H9 (cell line): ENCODE measurements around the gene TSFM. TPM values are rescaled to one million over a fixed set of nuclear protein-coding genes. Genes with fewer than 3 reads are reported as not detected.

Experiments
- DNase-seq: peaks from one replicate; pipeline ENCODE4 v3.0.0-alpha.2; 2017
- H2AFZ ChIP-seq: one replicate; pipeline ENCODE4 v1.6.1; 2013; ENCODE audit warnings: mild to moderate bottlenecking, low read length, control low read depth, moderate library complexity
- H2AK5ac ChIP-seq: 2 replicates; pipeline ENCODE4 v1.6.1; 2013; ENCODE audit warnings: low read length, control low read depth, mixed read lengths; ENCODE audit not compliant: insufficient read length
- H2BK120ac ChIP-seq: one replicate; pipeline ENCODE4 v1.6.1; 2013; ENCODE audit warnings: low read depth, mild to moderate bottlenecking, low read length, control low read depth, inconsistent platforms; ENCODE audit not compliant: poor library complexity, severe bottlenecking
- H2BK12ac ChIP-seq: 2 replicates; pipeline ENCODE4 v1.6.1; 2013; ENCODE audit warnings: low read length, control low read depth, mixed read lengths, low read depth; ENCODE audit not compliant: insufficient read length
- H2BK15ac ChIP-seq: 2 replicates; pipeline ENCODE4 v1.6.1; 2013; ENCODE audit warnings: low read depth, low read length, control low read depth
- H2BK20ac ChIP-seq: one replicate; pipeline ENCODE4 v1.6.1; 2013; ENCODE audit warnings: low read depth, mild to moderate bottlenecking, low read length, control low read depth, inconsistent platforms; ENCODE audit not compliant: poor library complexity, severe bottlenecking
- H2BK5ac ChIP-seq: 2 replicates; pipeline ENCODE4 v1.6.1; 2013; ENCODE audit warnings: low read length, control low read depth, mixed read lengths; ENCODE audit not compliant: insufficient read length
- H3K14ac ChIP-seq: 2 replicates; pipeline ENCODE4 v1.6.1; 2013; ENCODE audit warnings: low read length, control low read depth; ENCODE audit not compliant: insufficient read depth
- H3K18ac ChIP-seq: 2 replicates; pipeline ENCODE4 v1.6.1; 2013; ENCODE audit warnings: low read depth, mild to moderate bottlenecking, mixed read lengths, low read length, control low read depth; ENCODE audit not compliant: insufficient read length
- H3K23ac ChIP-seq: 2 replicates; pipeline ENCODE4 v1.6.1; 2013; ENCODE audit warnings: low read length, control low read depth, mixed read lengths, low read depth; ENCODE audit not compliant: insufficient read length
- H3K23me2 ChIP-seq: 2 replicates; pipeline ENCODE4 v1.6.1; 2013; ENCODE audit warnings: low read depth, mild to moderate bottlenecking, mixed read lengths, low read length, control low read depth; ENCODE audit not compliant: insufficient read length, poor library complexity, severe bottlenecking
- H3K27ac ChIP-seq: 2 replicates; pipeline ENCODE4 v1.5.1; 2013; ENCODE audit warnings: low read length, control low read depth, mixed read lengths, low read depth; ENCODE audit not compliant: insufficient read length
- H3K27me3 ChIP-seq: 2 replicates; pipeline ENCODE4 v1.6.1; 2013; ENCODE audit warnings: low read length, control low read depth, inconsistent platforms; ENCODE audit not compliant: insufficient read depth
- H3K4ac ChIP-seq: 2 replicates; pipeline ENCODE4 v1.6.1; 2013; ENCODE audit warnings: low read depth, mild to moderate bottlenecking, control low read depth, inconsistent platforms, low read length, moderate library complexity
- H3K4me1 ChIP-seq: 2 replicates; pipeline ENCODE4 v1.6.1; 2013; ENCODE audit warnings: low read length, control low read depth, inconsistent platforms; ENCODE audit not compliant: insufficient read depth
- H3K4me2 ChIP-seq: 2 replicates; pipeline ENCODE4 v1.6.1; 2013; ENCODE audit warnings: low read length, control low read depth, mixed read lengths; ENCODE audit not compliant: insufficient read length, insufficient read depth
- H3K56ac ChIP-seq: 2 replicates; pipeline ENCODE4 v1.6.1; 2013; ENCODE audit warnings: low read depth, mild to moderate bottlenecking, mixed read lengths, low read length, control low read depth; ENCODE audit not compliant: insufficient read length
- H3K79me1 ChIP-seq: 2 replicates; pipeline ENCODE4 v1.6.1; 2013; ENCODE audit warnings: low read depth, mild to moderate bottlenecking, moderate library complexity, low read length, control low read depth, inconsistent platforms; ENCODE audit not compliant: insufficient read depth, poor library complexity, severe bottlenecking
- H3K79me2 ChIP-seq: 2 replicates; pipeline ENCODE4 v1.6.1; 2013; ENCODE audit warnings: low read length, control low read depth, inconsistent platforms; ENCODE audit not compliant: insufficient read depth
- H3K9ac ChIP-seq: 2 replicates; pipeline ENCODE4 v1.6.1; 2013; ENCODE audit warnings: low read length, control low read depth, mixed read lengths; ENCODE audit not compliant: insufficient read length; ENCODE audit errors: extremely low read depth
- H3K9me3 ChIP-seq: one replicate; pipeline ENCODE4 v1.6.1; 2013; ENCODE audit warnings: low read depth, low read length, inconsistent platforms; ENCODE audit not compliant: control insufficient read depth
- H3T11ph ChIP-seq: one replicate; pipeline ENCODE4 v1.6.1; 2013; ENCODE audit warnings: mild to moderate bottlenecking, low read length, control low read depth, inconsistent platforms
- H4K20me1 ChIP-seq: one replicate; pipeline ENCODE4 v1.6.1; 2013; ENCODE audit not compliant: control insufficient read depth, insufficient read length, insufficient read depth
- H4K5ac ChIP-seq: 2 replicates; pipeline ENCODE4 v1.6.1; 2013; ENCODE audit warnings: low read depth, mild to moderate bottlenecking, mixed read lengths, low read length, control low read depth; ENCODE audit not compliant: insufficient read length
- H4K8ac ChIP-seq: replicated peaks from 2 replicates; pipeline ENCODE4 v1.6.1; 2013; ENCODE audit warnings: low read length, control low read depth, mixed read lengths, low read depth; ENCODE audit not compliant: insufficient read length
- H4K91ac ChIP-seq: 2 replicates; pipeline ENCODE4 v1.6.1; 2013; ENCODE audit warnings: low read depth, mild to moderate bottlenecking, moderate library complexity, mixed read lengths, low read length, control low read depth; ENCODE audit not compliant: insufficient read length
- H3K27ac Mint-ChIP-seq, 3 experiments: 2 replicates in 2 of 3; 3 replicates in 1 of 3; pipeline ENCODE4 v1.8.0; 2020 to 2021; ENCODE audit warnings: mixed read lengths in 3 of 3, mild to moderate bottlenecking in 1 of 3, moderate library complexity in 1 of 3
- H3K27me3 Mint-ChIP-seq: 2 replicates; pipeline ENCODE4 v1.8.0; 2021; ENCODE audit warnings: low read depth, mild to moderate bottlenecking, moderate library complexity, mixed read lengths
- H3K36me3 Mint-ChIP-seq, 3 experiments: 2 replicates in 2 of 3; 3 replicates in 1 of 3; pipeline ENCODE4 v1.8.0; 2020 to 2021; ENCODE audit warnings: low read depth in 3 of 3, mixed read lengths in 3 of 3; ENCODE audit not compliant: insufficient read depth in 1 of 3
- H3K4me1 Mint-ChIP-seq, 2 experiments: 2 replicates each; pipeline ENCODE4 v1.8.0; 2020; ENCODE audit warnings: mixed read lengths in 2 of 2
- H3K4me3 Mint-ChIP-seq, 2 experiments: 2 replicates in 1 of 2; 3 replicates in 1 of 2; pipeline ENCODE4 v1.8.0; 2020 to 2021; ENCODE audit warnings: mild to moderate bottlenecking in 2 of 2, mixed read lengths in 2 of 2, moderate library complexity in 1 of 2
- H3K9me3 Mint-ChIP-seq, 2 experiments: 2 replicates in 1 of 2; 3 replicates in 1 of 2; pipeline ENCODE4 v1.8.0; 2020; ENCODE audit warnings: mild to moderate bottlenecking in 2 of 2, mixed read lengths in 2 of 2, moderate library complexity in 1 of 2
- CTCF ChIP-seq: fragments of 200-600 bp; sonication (generic); conservative IDR thresholded peaks from 3 replicates; pipeline ENCODE4 v1.8.0; 2021; ENCODE audit warnings: antibody characterized with exemption, mild to moderate bottlenecking
- WGBS: extraction: QIAGEN DNeasy Blood & Tissue Kit; methylation state at CpG from one replicate; pipeline ENCODE4 v1.1.7; 2013; ENCODE audit warnings: missing lambda C conversion rate, low lambda C conversion rate, mixed read lengths; ENCODE audit not compliant: insufficient read length; ENCODE audit errors: extremely low coverage; 5-methylcytosine and 5-hydroxymethylcytosine counted together
- total RNA-seq: library from RNA; stranded (reverse); gene quantifications from 2 replicates; pipeline ENCODE4 v1.2.1, GENCODE V29; 2021

TSFM gene
- total RNA-seq, 1 experiment from 2014 or later = 50.2 TPM

DNA sequence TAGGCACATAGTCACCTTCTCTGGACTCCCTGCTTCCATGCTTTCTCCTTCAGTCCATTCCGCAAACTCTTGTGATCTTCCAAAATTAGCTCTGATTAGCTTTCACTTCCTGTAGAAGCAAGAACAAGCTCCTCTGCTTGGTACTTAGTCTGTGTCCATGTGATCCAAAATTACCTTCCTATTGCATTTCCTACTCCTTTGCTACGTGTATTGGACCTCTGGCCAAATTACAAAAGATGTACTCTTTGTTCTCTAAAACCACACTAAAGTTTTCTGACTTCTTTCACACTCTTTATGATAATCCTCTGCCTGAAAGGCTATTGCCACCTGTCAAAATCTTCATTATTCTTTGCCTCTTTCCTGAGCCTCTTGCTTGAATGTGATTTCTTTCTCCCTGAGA lies 786 bp upstream of the TSFM start:
- Mint-ChIP-seq H3K4me1 (peaks cover 4 to 7% of the 10 kb centered on the region in 2 experiments), H3K27ac (no peak overlapping the region), H3K27me3 (no peaks in the 10 kb centered on the region), H3K36me3 (peaks cover 14 to 26% (median 14%) of the 10 kb centered on the region in 3 experiments), H3K4me3 (peak overlapping the region in 1 of 2 experiments; percentile 100; a peak in 2 of 5 replicates), H3K9me3 (peaks cover 0 to 3% of the 10 kb centered on the region in 2 experiments; a peak in 2 of 5 replicates)
- no peak overlapping the region for H2BK20ac ChIP-seq
- DNase-seq = no peak
- no CpG with 5 or more reads among the region's 2 CpGs for WGBS
- no peak for TF ChIP-seq CTCF
- no peaks in the 10 kb centered on the region for H3K79me1 ChIP-seq
- H2BK15ac ChIP-seq = no peak overlapping the region
- H2BK120ac ChIP-seq = no peak overlapping the region
- H3K4ac ChIP-seq = no peak overlapping the region
- H3K9me3 ChIP-seq = no peaks in the 10 kb centered on the region
- no peak overlapping the region for H4K5ac ChIP-seq
- H3K18ac ChIP-seq = no peak overlapping the region
- H3T11ph ChIP-seq = no peak overlapping the region
- H3K56ac ChIP-seq = no peak overlapping the region
- H3K4me2 ChIP-seq = no peak overlapping the region
- no peaks in the 10 kb centered on the region for H3K27me3 ChIP-seq
- H2BK5ac ChIP-seq = no peak overlapping the region
- H4K8ac ChIP-seq = no peak overlapping the region
- no peaks in the 10 kb centered on the region for H4K20me1 ChIP-seq
- no peaks in the 10 kb centered on the region for H3K4me1 ChIP-seq
- no peaks in the 10 kb centered on the region; the same call in 1 of the 2 replicates for H3K79me2 ChIP-seq
- H3K23ac ChIP-seq = no peak overlapping the region
- H3K27ac ChIP-seq = no peak overlapping the region
- no peak overlapping the region for H4K91ac ChIP-seq
- H3K9ac ChIP-seq = no peak overlapping the region
- H3K23me2 ChIP-seq = peaks cover 5% of the 10 kb centered on the region
- H2AK5ac ChIP-seq = no peak overlapping the region
- no peak overlapping the region for H2AFZ ChIP-seq
- no peak overlapping the region for H3K14ac ChIP-seq
- H2BK12ac ChIP-seq = no peak overlapping the region
